Stimulated activated CD8-positive, alpha-beta memory T cell treated with anti-CD3 and anti-CD28 coated beads, Interleukin-15, amount 100 ng/mL, for 4 hours (primary cell): ENCODE measurements around the gene CDC42BPB.

ENCODE experiments used
- DNase-seq, 2 donors: peaks; one replicate each; pipeline ENCODE4 v3.0.0-alpha.2; 2020; ENCODE audit warnings: low read depth in 2 of 2

The CDC42BPB gene

DNA sequence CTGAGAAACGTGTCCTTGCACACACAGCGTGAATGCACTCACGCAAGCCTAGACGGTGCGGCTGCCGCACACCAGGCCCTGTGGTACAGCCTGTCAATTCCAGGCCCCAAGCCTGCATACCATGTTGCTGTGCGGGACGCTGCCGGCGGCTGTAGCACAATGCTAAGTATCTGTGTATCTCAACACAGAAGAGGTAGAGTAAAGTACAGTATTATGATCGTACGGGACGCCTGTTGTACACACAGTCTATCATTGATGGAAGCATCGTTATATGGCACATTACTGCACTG is 89.9 kb downstream of the CDC42BPB start:
- DNase-seq: no peak

- DNase-seq: no peak
Observed at GRCh38 chr14:102966681-102967505, 90.5 kb downstream of the CDC42BPB start.

GRCh38 chr14:102965971-102966655 is 91.2 kb downstream of the CDC42BPB start:
- DNase-seq: no peak

- no peak for DNase-seq
Observed at GRCh38 chr14:102965282-102965681, 92.1 kb downstream of the CDC42BPB start.

DNA sequence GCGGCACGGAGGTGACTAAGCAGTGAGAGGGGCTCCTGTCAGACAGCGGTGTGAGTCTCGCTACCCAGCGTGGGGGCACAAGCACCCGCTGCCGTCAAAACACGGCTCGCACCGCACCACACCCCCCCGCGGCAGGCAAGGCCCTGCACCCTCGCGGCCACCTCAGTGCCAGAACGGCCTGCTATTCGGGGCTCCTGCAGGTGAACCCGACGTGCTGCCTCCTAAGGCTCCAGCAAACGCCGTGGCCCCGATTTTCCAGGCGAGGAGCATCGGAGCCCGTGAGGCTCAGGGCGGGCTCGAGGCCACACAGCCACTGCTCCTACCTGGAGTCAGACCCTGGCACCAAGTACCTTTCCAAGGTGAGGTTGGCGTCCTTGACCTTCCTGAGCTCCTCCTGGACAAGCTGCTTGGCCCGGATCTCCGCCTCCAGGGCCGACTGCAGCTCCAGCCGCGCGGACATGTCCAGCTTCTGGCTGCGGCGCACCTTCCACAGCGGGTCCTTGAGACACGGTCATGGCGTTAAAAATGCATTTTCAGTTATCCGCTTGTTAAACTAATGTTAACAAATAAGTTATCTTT is 93.1 kb downstream of the CDC42BPB start:
- DNase-seq: no peak

DNA sequence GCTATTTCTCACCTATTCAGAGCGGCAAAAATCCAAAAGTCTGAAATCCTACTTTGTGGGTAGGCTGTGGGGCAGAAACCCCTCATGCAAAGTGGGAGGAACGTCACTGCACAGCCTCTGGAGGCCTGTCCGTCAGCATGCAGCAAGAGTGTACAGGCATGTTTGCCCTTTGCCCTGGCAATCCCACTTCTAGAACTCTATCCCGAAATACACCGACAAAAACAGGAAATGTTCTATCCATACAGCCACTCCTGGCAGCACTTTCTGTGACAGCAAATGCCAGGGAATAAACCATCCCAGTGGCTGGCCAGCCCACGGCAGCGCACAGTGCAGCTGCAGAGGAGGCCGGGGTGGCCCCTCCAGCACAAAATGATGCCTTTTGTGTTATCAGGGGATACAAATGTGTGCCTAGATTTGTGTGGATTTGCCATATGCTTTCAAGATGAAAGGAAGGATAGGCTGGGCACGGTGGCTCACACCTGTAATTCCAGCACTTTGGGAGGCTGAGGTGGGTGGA is 95.2 kb downstream of the CDC42BPB start:
- DNase-seq: no peak

- no peak for DNase-seq
Observed at GRCh38 chr14:102958461-102958860, 98.9 kb downstream of the CDC42BPB start.

GRCh38 chr14:102957222-102957621 is 100.1 kb downstream of the CDC42BPB start:
- DNase-seq: no peak

GRCh38 chr14:102955636-102956408 is 101.5 kb downstream of the CDC42BPB start:
- no peak for DNase-seq

DNA sequence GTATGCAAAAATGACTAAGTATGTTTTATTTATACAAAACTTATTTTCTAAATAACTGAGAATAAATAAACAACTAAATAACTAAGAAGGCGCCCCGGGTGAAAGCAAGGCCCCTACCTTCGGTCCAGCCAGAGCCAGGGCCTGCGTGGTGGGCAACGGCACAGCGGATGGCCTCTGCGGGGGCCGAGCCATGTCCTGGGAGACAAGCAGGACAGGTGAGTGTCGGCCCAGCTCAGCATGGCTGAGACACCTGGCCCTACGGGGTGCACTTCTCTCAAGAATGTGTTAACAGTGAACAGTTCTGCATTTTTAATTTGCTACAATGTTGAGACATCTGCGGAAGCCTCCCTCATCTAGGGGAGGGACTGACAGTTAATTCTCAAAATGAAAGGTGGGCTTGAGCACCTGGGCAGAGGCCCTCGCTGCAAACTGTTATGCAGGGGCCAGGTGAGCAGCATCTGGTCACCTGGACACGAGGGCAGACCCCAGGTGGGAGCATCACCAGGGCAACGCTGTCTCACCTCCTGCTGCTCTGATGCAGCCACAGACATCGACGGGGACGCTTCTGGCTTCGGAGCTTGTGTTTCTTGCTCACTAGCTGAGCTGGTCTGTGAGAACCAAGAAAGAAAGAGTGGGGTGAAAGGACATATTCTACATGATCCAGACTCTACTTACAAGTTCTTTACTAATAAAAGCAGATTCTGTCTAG is 103.1 kb downstream of the CDC42BPB start:
- DNase-seq: no peak

DNA sequence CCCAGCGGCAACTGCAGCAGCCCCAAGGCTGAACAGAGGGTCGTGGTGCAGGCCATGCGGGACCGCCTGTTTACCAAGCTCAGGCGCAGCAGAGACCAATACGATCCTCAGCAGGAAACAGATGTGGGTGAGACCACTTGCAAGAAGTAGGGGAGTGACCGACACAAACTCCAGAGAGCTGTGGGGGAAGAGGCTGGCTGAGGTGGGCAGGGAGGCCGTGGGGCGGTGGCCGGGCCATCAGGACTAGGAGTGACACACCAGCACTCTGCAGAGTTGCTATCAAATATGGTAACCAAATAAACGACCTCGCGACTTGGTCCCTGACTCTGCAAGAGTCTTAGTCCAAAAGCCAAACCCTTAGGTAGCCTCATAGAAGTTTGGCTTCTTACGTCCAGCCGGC is 104.2 kb downstream of the CDC42BPB start:
- no peak for DNase-seq

GRCh38 chr14:102952276-102952675 is 105.1 kb downstream of the CDC42BPB start:
- DNase-seq: no peak

DNA sequence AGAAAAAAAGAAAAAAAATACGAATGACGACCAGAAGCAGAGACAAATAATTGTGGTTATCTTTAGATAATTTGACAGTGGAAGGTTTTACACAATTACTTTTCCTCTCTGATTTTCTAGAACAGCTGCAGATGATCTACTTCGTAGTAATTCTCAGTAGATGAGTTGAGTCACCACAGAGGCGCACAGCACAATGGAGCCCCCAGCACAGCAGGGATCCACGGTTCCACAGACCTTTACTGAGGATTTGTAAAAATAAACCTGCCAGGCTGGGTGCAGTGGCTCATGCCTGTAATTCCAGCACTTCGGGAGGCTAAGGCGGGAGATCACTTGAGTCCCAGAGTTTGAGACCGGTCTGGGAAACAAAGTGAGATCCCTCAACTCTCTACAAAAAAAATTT is 105.5 kb downstream of the CDC42BPB start:
- no peak for DNase-seq

DNA sequence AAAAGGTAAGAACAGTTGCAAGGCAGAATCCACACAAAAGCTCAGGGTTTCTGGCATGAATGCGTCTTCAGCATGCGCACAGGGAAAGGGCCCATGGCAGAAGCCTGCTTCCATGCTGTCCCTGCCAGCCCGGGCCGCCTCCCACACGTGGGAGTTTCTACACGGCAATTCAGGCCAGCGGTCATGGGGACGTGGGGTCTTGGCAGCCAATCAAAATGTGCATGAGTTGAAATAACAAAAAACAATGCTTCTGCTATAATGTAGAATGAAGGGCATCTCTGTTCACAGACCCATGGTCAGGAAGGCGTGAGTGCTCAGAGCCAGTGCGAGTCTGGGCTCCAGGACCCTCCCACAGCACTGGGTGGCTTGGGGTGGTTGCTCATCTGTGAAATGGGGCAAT is 106.3 kb downstream of the CDC42BPB start:
- no peak for DNase-seq

GRCh38 chr14:102949801-102950451 is 107.4 kb downstream of the CDC42BPB start:
- DNase-seq: no peak

DNA sequence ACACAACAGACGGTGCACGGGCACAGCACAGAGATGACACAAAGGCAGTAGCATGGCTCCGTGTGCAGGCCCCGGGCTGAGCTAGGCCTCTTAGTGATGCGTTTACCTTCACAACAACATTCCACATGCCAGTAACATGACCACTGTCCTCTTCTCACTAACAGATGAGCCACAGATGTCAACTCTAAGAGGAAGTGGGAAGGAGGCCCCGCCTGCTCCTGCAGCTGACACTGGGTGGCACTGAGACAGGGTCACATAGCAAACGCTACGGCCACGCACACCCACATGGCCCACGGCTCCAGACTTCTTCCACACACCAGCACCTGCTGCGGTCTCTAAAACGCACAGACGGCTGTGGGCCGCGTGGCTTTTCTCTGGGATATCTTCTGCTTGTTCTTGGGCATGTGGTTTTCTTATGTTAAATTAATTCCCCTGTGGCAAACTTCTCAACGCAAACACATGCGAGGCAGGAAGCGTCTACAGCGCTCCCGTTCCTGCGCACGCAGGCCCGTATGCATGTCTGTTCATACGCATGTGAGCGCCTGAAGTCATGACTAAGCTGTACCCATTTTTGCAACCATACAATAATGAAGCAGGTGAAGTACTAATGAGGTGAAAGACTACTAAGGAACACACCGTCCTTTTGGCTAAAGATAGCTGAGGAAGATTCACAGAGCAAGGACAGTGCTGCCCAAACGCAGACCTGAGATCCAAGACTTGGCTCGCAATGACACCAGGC is 108.1 kb downstream of the CDC42BPB start:
- DNase-seq: no peak

GRCh38 chr14:102948698-102949061 is 108.7 kb downstream of the CDC42BPB start:
- DNase-seq: no peak

DNA sequence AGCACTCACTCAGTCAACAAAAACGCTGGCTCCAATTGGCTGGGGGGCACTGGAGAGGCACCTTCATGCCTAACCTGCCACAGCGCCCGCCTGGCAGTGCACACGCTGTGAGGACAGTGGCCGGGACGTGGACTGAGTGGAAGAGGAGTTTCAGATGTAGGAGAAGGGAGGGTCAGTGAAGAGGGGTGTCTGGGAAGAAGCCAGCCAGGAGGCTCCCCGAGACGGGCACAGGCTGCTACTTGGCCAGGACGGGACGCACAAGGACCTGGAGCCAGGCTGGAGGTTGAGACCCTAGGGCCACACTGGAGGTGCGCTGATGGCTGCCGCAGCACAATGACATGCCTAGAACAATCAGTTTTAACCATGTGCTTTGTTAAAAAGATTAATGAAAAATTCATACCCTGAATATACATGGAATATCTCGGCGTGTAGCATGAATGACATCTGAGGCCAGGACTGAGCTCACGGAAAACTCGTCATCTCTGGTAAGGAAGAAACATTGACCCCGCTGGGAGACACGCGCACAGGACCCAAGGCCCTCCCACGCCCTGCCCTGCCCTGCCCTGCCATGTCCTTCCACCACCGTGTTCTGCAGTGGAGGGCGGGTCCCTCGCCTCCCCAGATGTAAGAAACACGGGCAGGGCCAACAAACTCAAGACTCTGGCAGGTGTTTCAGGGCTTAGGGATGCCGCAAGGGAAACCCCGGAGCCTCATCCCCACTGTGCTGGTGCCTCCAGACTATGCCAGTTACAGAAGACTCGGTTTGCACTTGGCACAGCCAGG is 109.8 kb downstream of the CDC42BPB start:
- DNase-seq: no peak

- DNase-seq: no peak
Observed at GRCh38 chr14:102945346-102946130, 111.8 kb downstream of the CDC42BPB start.
